ENCODE measurements around the gene PRICKLE2.

- no peak for TF ChIP-seq CTCF (IDR thresholded peaks at IDR 0.05)
- no peak for TF ChIP-seq ZFX (IDR thresholded peaks at IDR 0.05; ENCODE audit: borderline replicate concordance)
Observed at GRCh38 chr3:64056606-64057180, 168.6 kb downstream of the PRICKLE2 start.
